Neural progenitor cell (in vitro differentiated cells): ENCODE measurements around the gene TMEM214. TPM values are rescaled to one million over a fixed set of nuclear protein-coding genes. Genes with fewer than 3 reads are reported as not detected.

Experiments
- DNase-seq: peaks from one replicate; pipeline ENCODE4 v3.0.0-alpha.2; 2016; ENCODE audit warnings: low spot score
- H2AFZ ChIP-seq: fragments of 200-600 bp; sonication (generic); replicated peaks from 2 replicates; pipeline ENCODE4 v1.6.1; 2016; ENCODE audit warnings: antibody characterized with exemption
- H3F3A ChIP-seq: fragments of 200-600 bp; sonication (generic); 2 replicates; pipeline ENCODE4 v1.6.1; 2016; ENCODE audit warnings: antibody characterized with exemption, low read depth
- H3K27ac ChIP-seq: fragments of 200-600 bp; sonication (generic); 2 replicates; pipeline ENCODE4 v1.5.1; 2016; ENCODE audit warnings: mild to moderate bottlenecking
- H3K27me3 ChIP-seq: fragments of 200-600 bp; sonication (generic); 2 replicates; pipeline ENCODE4 v1.6.1; 2016; ENCODE audit warnings: mild to moderate bottlenecking, moderate library complexity
- H3K36me3 ChIP-seq: fragments of 200-600 bp; sonication (generic); 2 replicates; pipeline ENCODE4 v1.5.1; 2016
- H3K4me1 ChIP-seq: fragments of 200-600 bp; sonication (generic); 2 replicates; pipeline ENCODE4 v1.6.1; 2016; ENCODE audit warnings: mixed run types
- H3K4me2 ChIP-seq: fragments of 200-600 bp; sonication (generic); 2 replicates; pipeline ENCODE4 v1.6.1; 2016
- H3K4me3 ChIP-seq: fragments of 200-600 bp; sonication (generic); 2 replicates; pipeline ENCODE4 v1.5.1; 2016
- H3K79me2 ChIP-seq: fragments of 200-600 bp; sonication (generic); 2 replicates; pipeline ENCODE4 v1.6.1; 2016; ENCODE audit warnings: low read depth
- H3K9ac ChIP-seq: fragments of 200-600 bp; sonication (generic); 2 replicates; pipeline ENCODE4 v1.6.1; 2016
- H3K9me3 ChIP-seq: fragments of 200-600 bp; sonication (generic); 2 replicates; pipeline ENCODE4 v1.5.1; 2016; ENCODE audit warnings: low read depth
- H4K20me1 ChIP-seq: fragments of 200-600 bp; sonication (generic); 2 replicates; pipeline ENCODE4 v1.6.1; 2016; ENCODE audit warnings: low read depth
- H3K27ac Mint-ChIP-seq: 3 replicates; pipeline ENCODE4 v1.8.0; 2021; ENCODE audit warnings: mixed read lengths
- H3K27me3 Mint-ChIP-seq: 2 replicates; pipeline ENCODE4 v1.8.0; 2022; ENCODE audit warnings: low read depth, mild to moderate bottlenecking, inconsistent platforms, moderate library complexity, mixed read lengths; ENCODE audit not compliant: insufficient read depth
- H3K36me3 Mint-ChIP-seq: 3 replicates; pipeline ENCODE4 v1.8.0; 2021; ENCODE audit warnings: mixed read lengths
- H3K4me1 Mint-ChIP-seq: 3 replicates; pipeline ENCODE4 v1.8.0; 2021; ENCODE audit warnings: mixed read lengths
- H3K4me3 Mint-ChIP-seq: 3 replicates; pipeline ENCODE4 v1.8.0; 2021; ENCODE audit warnings: mild to moderate bottlenecking, moderate library complexity, mixed read lengths
- H3K9me3 Mint-ChIP-seq: 3 replicates; pipeline ENCODE4 v1.8.0; 2020; ENCODE audit warnings: mixed read lengths
- CTCF ChIP-seq: fragments of 200-600 bp; sonication (generic); IDR thresholded peaks from 2 replicates; pipeline ENCODE4 v1.5.1; 2017; ENCODE audit warnings: antibody characterized with exemption, mild to moderate bottlenecking
- EZH2 ChIP-seq: fragments of 200-600 bp; sonication (generic); IDR thresholded peaks from 2 replicates; pipeline ENCODE4 v1.6.1; 2017; ENCODE audit warnings: antibody characterized with exemption, mild to moderate bottlenecking, moderate library complexity
- EZH2phosphoT487 ChIP-seq: fragments of 200-600 bp; sonication (generic); IDR thresholded peaks from 2 replicates; pipeline ENCODE4 v1.6.1; 2017; ENCODE audit warnings: antibody characterized with exemption
- total RNA-seq: library from RNA; depleted of rRNA; stranded (reverse); fragments of >200 nt; gene quantifications from 2 replicates; pipeline ENCODE4 v1.2.3, GENCODE V29; 2015; ENCODE audit warnings: low replicate concordance

Gene TMEM214
- total RNA-seq, 1 donor from 2014 or later = 18.1 TPM

GRCh38 chr2:26986576-26986975 lies 46.2 kb upstream of the TMEM214 start:
- no peak overlapping the region for H3K4me2 ChIP-seq
- Mint-ChIP-seq H3K27me3 (no peaks in the 10 kb centered on the region), H3K4me1 (peaks cover 13% of the 10 kb centered on the region), H3K36me3 (peaks cover 3% of the 10 kb centered on the region), H3K4me3 (no peak overlapping the region), H3K27ac (no peak overlapping the region), H3K9me3 (no peaks in the 10 kb centered on the region)
- no peaks in the 10 kb centered on the region for H3K9me3 ChIP-seq
- H3K79me2 ChIP-seq = no peaks in the 10 kb centered on the region
- H3K27me3 ChIP-seq = no peaks in the 10 kb centered on the region
- no peak overlapping the region for H2AFZ ChIP-seq
- no peak for DNase-seq
- peaks cover 12% of the 10 kb centered on the region for H4K20me1 ChIP-seq
- no peak overlapping the region for H3K27ac ChIP-seq
- peaks cover 10% of the 10 kb centered on the region for H3K4me1 ChIP-seq
- no peak overlapping the region for H3K9ac ChIP-seq
- TF ChIP-seq EZH2 (no peak), CTCF (no peak), EZH2phosphoT487 (no peak)
- no peaks in the 10 kb centered on the region for H3K36me3 ChIP-seq
- H3K4me3 ChIP-seq = no peak overlapping the region
- H3F3A ChIP-seq = no peaks in the 10 kb centered on the region

- Histone ChIP-seq H3K4me1 (peaks cover 4% of the 10 kb centered on the region), H4K20me1 (peaks cover 7% of the 10 kb centered on the region), H3K9ac (no peak overlapping the region), H3F3A (no peaks in the 10 kb centered on the region), H3K4me3 (no peak overlapping the region), H3K36me3 (no peaks in the 10 kb centered on the region), H3K27me3 (no peaks in the 10 kb centered on the region), H3K9me3 (no peaks in the 10 kb centered on the region), H3K4me2 (no peak overlapping the region), H2AFZ (no peak overlapping the region), H3K79me2 (no peaks in the 10 kb centered on the region), H3K27ac (no peak overlapping the region)
- Mint-ChIP-seq H3K9me3 (no peaks in the 10 kb centered on the region), H3K36me3 (peaks cover 5% of the 10 kb centered on the region), H3K27ac (no peak overlapping the region), H3K4me3 (no peak overlapping the region), H3K27me3 (no peaks in the 10 kb centered on the region), H3K4me1 (peaks cover 13% of the 10 kb centered on the region)
- DNase-seq = no peak
- no peak for TF ChIP-seq EZH2phosphoT487
- no peak for TF ChIP-seq CTCF
- TF ChIP-seq EZH2 = no peak
Observed at GRCh38 chr2:26988058-26988860, 44.5 kb upstream of the TMEM214 start.

GRCh38 chr2:26989156-26989555 lies 43.6 kb upstream of the TMEM214 start:
- Histone ChIP-seq H3K4me2 (no peak overlapping the region), H3K4me3 (no peak overlapping the region), H3K79me2 (no peaks in the 10 kb centered on the region), H3K36me3 (no peaks in the 10 kb centered on the region), H2AFZ (no peak overlapping the region), H3K27me3 (no peaks in the 10 kb centered on the region), H3K9ac (no peak overlapping the region), H3F3A (no peaks in the 10 kb centered on the region), H3K9me3 (no peaks in the 10 kb centered on the region), H4K20me1 (peaks cover 14% of the 10 kb centered on the region), H3K4me1 (no peaks in the 10 kb centered on the region), H3K27ac (no peak overlapping the region)
- Mint-ChIP-seq H3K9me3 (no peaks in the 10 kb centered on the region), H3K4me3 (no peak overlapping the region), H3K4me1 (peaks cover 13% of the 10 kb centered on the region), H3K27ac (no peak overlapping the region), H3K36me3 (peaks cover 5% of the 10 kb centered on the region), H3K27me3 (no peaks in the 10 kb centered on the region)
- no peak for DNase-seq
- TF ChIP-seq EZH2 = no peak
- no peak for TF ChIP-seq EZH2phosphoT487
- TF ChIP-seq CTCF = no peak
